Loucy (cell line): ENCODE measurements around the gene SRA1.

ENCODE experiments used
- EZH2phosphoT487 ChIP-seq: fragments of 200-600 bp; IDR thresholded peaks from 2 replicates; pipeline ENCODE4 v1.6.1; 2018; ENCODE audit warnings: antibody characterized with exemption, mild to moderate bottlenecking, moderate library complexity, borderline replicate concordance
- TF ChIP-seq, protein P1 (sequence below): fragments of 200-600 bp; sonication (generic); conservative IDR thresholded peaks from 2 replicates; pipeline ENCODE4 v1.5.1; 2014; ENCODE audit warnings: mild to moderate bottlenecking, antibody characterized with exemption, low read length

GRCh38 chr5:140547508-140548299 lies 9.6 kb downstream of the SRA1 start, which contains the start of gene EIF4EBP3:
- TF ChIP-seq, protein P1, sequence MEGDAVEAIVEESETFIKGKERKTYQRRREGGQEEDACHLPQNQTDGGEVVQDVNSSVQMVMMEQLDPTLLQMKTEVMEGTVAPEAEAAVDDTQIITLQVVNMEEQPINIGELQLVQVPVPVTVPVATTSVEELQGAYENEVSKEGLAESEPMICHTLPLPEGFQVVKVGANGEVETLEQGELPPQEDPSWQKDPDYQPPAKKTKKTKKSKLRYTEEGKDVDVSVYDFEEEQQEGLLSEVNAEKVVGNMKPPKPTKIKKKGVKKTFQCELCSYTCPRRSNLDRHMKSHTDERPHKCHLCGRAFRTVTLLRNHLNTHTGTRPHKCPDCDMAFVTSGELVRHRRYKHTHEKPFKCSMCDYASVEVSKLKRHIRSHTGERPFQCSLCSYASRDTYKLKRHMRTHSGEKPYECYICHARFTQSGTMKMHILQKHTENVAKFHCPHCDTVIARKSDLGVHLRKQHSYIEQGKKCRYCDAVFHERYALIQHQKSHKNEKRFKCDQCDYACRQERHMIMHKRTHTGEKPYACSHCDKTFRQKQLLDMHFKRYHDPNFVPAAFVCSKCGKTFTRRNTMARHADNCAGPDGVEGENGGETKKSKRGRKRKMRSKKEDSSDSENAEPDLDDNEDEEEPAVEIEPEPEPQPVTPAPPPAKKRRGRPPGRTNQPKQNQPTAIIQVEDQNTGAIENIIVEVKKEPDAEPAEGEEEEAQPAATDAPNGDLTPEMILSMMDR, result no peak
- TF ChIP-seq EZH2phosphoT487, result no peak
